Measurements from ENCODE around the gene DHRSX.

- TF ChIP-seq ZFP3 (CRISPR knock-in tag; IDR thresholded peaks at IDR 0.05), result no peak
- no peak for TF ChIP-seq ISL1 (CRISPR knock-in tag; IDR thresholded peaks at IDR 0.05)
- TF ChIP-seq BACH2 (CRISPR knock-in tag; IDR thresholded peaks at IDR 0.05; ENCODE audit: borderline replicate concordance), result no peak
- TF ChIP-seq ARNTL (CRISPR knock-in tag; IDR thresholded peaks at IDR 0.05; ENCODE audit: borderline replicate concordance, low read depth), result no peak
- TF ChIP-seq CREB5 (CRISPR knock-in tag; IDR thresholded peaks at IDR 0.05; ENCODE audit: low read depth), result no peak
- no peak for TF ChIP-seq SNAI2 (CRISPR knock-in tag; IDR thresholded peaks at IDR 0.05)
- TF ChIP-seq PPARA (CRISPR knock-in tag; IDR thresholded peaks at IDR 0.05; ENCODE audit: borderline replicate concordance), result no peak
- no peak for TF ChIP-seq ZFP30 (CRISPR knock-in tag; IDR thresholded peaks at IDR 0.05)
- no peak for TF ChIP-seq POU6F1 (CRISPR knock-in tag; IDR thresholded peaks at IDR 0.05; ENCODE audit: borderline replicate concordance, low read depth)
- no peak for TF ChIP-seq TCF4 (CRISPR knock-in tag; IDR thresholded peaks at IDR 0.05; ENCODE audit: borderline replicate concordance)
- no peak for TF ChIP-seq CSDC2 (CRISPR knock-in tag; IDR thresholded peaks at IDR 0.05)
- TF ChIP-seq, protein P1, sequence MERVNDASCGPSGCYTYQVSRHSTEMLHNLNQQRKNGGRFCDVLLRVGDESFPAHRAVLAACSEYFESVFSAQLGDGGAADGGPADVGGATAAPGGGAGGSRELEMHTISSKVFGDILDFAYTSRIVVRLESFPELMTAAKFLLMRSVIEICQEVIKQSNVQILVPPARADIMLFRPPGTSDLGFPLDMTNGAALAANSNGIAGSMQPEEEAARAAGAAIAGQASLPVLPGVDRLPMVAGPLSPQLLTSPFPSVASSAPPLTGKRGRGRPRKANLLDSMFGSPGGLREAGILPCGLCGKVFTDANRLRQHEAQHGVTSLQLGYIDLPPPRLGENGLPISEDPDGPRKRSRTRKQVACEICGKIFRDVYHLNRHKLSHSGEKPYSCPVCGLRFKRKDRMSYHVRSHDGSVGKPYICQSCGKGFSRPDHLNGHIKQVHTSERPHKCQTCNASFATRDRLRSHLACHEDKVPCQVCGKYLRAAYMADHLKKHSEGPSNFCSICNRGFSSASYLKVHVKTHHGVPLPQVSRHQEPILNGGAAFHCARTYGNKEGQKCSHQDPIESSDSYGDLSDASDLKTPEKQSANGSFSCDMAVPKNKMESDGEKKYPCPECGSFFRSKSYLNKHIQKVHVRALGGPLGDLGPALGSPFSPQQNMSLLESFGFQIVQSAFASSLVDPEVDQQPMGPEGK (CRISPR knock-in tag; IDR thresholded peaks at IDR 0.05; ENCODE audit: borderline replicate concordance), result no peak
- TF ChIP-seq ZNF565 (CRISPR knock-in tag; conservative IDR thresholded peaks at IDR 0.05; ENCODE audit: low read depth), result no peak
- no peak for TF ChIP-seq ESRRG (CRISPR knock-in tag; IDR thresholded peaks at IDR 0.05)
Observed at GRCh38 chrX:2176733-2177132, 324.0 kb downstream of the DHRSX start.

Data from SK-N-SH treated with all-trans-retinoic acid at 6 μM for 48 hours (cell line).